ENCODE results near the gene TNIP2.

DNA sequence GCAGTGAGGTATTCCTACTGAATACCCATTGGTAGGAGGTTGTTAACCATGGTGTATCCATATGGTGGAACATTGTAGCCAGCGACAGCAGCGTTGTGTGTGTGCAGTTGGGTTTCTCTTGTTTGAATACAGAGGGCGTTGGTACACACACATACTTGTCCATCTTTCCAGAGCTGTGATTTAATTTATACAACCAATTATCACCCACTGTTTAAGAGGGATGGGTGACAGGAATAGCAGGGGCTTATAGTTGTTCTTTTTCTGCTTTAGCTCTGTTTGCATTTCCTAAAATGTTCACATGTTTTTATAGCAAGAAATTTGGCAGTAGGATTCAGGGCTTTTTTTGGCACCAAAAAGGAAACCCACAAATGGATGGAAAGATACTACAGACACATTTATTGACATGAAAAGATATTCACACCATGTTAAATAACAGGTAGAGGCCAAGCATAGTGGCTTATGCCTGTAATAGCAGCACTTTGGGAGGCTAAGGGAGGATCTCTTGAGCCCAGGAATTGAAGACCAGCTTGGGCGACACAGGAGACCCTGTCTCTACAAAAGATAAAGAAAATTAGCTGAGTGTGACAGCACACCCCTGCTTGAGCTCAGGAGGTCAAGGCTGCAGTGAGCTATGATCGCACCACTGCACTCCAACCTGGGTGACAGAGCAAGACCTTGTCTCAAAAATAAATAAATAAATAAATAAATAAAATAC lies 60.6 kb downstream of the TNIP2 start:
- TF ChIP-seq POLR2A (IDR thresholded peaks at IDR 0.05; ENCODE audit: low read depth) (no peak), EP300 (IDR thresholded peaks at IDR 0.05) (no peak)
- TF ChIP-seq, protein P1, sequence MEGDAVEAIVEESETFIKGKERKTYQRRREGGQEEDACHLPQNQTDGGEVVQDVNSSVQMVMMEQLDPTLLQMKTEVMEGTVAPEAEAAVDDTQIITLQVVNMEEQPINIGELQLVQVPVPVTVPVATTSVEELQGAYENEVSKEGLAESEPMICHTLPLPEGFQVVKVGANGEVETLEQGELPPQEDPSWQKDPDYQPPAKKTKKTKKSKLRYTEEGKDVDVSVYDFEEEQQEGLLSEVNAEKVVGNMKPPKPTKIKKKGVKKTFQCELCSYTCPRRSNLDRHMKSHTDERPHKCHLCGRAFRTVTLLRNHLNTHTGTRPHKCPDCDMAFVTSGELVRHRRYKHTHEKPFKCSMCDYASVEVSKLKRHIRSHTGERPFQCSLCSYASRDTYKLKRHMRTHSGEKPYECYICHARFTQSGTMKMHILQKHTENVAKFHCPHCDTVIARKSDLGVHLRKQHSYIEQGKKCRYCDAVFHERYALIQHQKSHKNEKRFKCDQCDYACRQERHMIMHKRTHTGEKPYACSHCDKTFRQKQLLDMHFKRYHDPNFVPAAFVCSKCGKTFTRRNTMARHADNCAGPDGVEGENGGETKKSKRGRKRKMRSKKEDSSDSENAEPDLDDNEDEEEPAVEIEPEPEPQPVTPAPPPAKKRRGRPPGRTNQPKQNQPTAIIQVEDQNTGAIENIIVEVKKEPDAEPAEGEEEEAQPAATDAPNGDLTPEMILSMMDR (IDR thresholded peaks at IDR 0.05): no peak

Data from esophagus muscularis mucosa (tissue), 4 donors.